Measurements from ENCODE around the gene PCNX4.
"Not testable (repeated sequence)": the region's sequence is repeated elsewhere in the genome, so short reads cannot be mapped to it uniquely, and the experiment has no call there.

Gene PCNX4

GRCh38 chr14:60091550-60092525 is at the start of gene PCNX4:
TSS of gene PCNX4 (plus strand) at chr14:60091923. CDS start at chr14:60107639, 15,716 bp downstream.
- DNase-seq (ENCODE audit: low read depth) = peak; percentile 92

GRCh38 chr14:60047976-60048375 is 43.7 kb upstream of the PCNX4 start:
- DNase-seq (ENCODE audit: low read depth) = not testable (repeated sequence)

DNA sequence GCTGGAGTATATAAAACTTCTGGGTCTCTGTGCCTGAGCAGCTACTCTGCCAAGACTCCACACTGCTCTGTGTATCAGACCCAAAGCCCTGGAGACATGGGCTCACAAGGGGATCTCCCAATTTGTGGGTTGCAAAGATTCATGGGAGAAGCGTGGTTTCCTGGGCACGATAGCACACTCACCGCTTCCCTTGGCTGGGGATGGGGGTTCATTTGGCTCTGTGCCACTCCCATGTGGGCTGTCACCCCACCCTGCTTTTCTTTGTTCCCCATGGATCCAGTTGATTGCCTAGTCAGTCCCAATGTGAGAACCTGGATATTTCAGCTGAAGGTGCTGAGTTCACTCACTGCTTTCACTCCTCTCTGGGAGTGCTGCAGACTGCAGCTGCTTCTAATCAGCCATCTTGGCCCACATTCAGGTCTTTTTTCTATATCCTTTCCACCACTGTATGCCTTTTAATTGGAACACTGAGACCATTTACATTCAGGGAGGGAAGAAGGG is 40.0 kb upstream of the PCNX4 start:
- DNase-seq (ENCODE audit: low read depth) = no peak

DNA sequence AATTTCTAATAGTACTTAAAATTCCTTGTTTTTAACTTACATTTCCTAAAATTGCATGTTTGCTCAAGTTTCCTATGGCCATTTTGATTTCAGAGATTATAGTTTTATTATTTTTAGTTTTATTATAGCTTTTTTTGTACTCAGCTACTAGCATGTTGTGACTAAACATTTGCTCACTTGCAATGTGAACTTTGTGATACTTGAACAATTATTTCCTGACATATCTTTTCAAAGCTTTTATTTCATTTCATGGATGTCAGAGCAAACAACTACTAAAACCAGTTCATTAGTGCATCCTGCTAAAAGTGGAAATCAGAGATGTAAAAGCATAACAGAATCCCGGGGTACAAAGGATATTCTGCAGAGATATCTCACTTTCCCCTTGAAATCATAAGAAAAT is 33.6 kb upstream of the PCNX4 start:
- no peak for DNase-seq (ENCODE audit: low read depth)

DNA sequence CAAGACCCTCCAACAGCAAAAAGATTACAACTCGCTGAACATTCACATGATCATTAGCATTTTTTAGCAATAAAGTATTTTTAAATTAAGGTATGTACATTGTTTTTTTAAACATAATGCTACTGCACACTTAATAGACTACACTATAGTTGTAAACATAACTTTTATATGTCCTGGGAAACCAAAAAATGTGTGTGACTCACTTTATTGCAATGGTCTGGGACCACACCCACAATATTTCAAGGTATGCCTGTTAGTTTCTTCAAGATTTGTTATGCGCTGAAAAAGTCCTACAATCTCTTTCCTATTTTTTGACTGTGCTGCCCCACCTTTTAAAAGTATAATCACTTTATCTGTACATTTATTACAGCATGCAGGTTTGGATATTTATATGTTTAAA is 30.4 kb upstream of the PCNX4 start:
- no peak for DNase-seq (ENCODE audit: low read depth)

GRCh38 chr14:60064491-60065072 is 27.1 kb upstream of the PCNX4 start:
- no peak for DNase-seq (ENCODE audit: low read depth)

DNA sequence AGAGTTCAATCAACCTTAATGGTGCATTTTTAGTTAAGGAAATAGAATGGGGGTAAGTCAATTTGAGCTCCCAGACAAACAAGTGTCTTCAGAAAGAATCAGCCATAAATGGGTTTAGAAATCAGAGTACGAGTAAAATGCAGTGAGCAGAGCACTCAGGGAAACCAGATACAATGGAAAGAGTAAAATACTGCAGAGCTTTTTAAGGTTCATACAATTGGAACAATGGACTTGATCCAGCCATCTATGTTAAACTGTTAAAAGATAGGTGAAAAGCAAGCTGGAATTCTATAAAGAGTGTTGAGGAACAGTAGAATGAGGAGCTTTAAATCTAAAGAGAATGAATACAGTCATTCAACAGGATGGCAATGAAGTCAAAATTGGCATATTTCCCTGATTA is 23.8 kb upstream of the PCNX4 start:
- DNase-seq (ENCODE audit: low read depth) = no peak

DNA sequence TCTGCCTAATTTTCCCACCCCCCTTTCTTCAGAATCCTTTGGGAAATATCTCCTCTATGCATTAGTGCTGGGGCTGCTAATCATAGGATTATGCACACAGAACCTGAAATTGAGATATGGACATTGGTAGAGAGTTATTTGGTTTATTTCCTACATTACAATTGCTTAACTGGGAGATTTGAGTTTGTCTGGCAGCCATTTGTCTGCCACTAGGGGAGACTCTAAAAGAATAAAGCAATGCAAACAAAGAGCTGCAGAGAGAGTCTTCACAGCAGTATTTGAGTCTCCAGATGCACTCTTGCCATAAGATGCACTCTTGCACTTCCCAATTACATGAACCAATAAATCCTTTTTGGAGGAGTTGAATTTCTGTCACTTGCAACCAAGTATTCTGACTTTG is 12.0 kb upstream of the PCNX4 start:
- DNase-seq (ENCODE audit: low read depth) = no peak

GRCh38 chr14:60085085-60085484 is 6.6 kb upstream of the PCNX4 start:
- no peak for DNase-seq (ENCODE audit: low read depth)

GRCh38 chr14:60085693-60086092 is 6.0 kb upstream of the PCNX4 start:
- DNase-seq (ENCODE audit: low read depth) = no peak

DNA sequence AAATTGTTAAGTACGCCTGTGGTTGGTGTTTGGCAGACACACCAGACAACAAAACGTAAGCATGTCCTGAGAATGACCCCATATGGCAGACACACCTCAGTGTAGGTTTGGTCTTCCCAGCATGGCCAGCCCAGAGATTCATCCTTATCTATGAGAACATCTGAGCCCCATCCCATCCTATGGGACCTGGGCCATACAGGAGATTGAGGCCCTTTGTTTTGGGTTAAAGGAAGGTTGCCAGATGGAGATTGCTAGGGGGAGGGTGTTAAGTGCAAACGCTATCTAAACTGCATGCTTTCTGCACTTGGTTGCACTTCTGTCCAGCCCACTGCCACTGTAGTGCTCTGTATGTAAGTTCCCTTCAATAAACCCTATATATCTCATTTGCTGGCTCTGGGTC is 4.1 kb upstream of the PCNX4 start:
- no peak for DNase-seq (ENCODE audit: low read depth)

DNA sequence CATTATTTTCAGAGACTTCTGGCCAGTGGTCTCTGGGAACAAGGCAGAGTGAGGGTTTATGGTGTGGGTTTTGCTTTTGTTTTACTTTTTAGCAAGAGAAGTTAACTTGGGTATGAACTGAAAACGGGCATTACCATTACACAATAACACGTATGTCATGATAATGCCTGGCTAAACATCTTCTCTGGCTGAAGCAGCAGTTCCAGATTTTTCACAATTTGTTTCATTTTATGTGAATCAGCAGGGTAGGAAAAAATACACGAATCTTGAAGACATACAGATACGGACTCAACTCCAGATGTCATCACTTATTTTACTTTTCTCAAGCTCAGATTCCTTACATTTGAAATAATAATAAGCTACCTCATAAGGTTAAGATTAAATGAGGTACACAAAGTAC is 2.5 kb upstream of the PCNX4 start:
- no peak for DNase-seq (ENCODE audit: low read depth)

DNA sequence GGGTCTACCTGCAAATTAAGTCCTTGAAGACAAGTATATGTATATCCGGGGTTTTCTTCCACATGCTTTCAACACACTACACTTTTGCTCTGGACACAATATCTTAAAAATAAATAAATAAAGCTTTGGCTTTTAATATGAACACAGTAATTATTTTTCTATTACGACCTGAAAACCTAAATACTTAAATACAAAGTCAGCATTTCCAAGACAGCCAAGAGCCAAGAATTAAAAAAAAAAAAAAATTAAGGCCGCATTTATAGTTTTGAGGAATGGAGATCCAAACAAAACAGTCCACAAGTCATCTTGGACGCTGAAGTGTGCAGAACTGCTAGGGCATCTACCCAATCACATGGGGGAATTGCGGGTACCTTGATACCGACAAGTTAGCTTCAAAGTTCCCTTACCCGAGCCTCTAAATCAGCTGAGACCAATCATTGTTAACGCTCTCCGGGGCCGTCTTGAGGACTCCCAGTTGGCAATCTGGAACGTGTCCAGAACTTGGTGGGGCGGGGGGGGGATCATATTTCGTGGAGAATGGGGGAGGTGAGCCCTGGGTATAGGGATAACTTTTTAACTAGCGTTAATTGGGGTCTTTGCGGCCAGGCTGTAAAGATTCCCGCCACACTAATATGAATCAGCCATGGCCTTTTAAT is 731 bp upstream of the PCNX4 start:
- DNase-seq (ENCODE audit: low read depth) = no peak

DNA sequence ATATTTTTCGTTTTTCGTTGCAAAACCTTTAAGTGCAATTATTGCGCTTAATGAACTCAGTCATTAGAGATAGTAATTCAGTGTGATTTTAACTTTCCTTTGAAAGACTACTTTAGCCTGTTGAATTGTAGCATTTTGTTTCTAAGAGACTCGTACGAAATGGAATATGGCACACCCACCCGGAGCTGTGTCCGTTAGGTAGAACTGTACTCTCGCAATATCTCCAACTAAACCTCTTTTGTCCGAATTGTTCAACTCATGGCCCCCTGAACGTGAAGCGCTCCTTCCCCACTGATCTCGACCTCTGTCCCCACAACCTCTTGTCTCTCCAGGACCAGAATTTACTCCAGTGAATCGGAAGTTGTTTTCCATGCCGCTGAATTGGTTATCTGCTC is 800 bp downstream of the PCNX4 start:
- DNase-seq (ENCODE audit: low read depth) = no peak

DNA sequence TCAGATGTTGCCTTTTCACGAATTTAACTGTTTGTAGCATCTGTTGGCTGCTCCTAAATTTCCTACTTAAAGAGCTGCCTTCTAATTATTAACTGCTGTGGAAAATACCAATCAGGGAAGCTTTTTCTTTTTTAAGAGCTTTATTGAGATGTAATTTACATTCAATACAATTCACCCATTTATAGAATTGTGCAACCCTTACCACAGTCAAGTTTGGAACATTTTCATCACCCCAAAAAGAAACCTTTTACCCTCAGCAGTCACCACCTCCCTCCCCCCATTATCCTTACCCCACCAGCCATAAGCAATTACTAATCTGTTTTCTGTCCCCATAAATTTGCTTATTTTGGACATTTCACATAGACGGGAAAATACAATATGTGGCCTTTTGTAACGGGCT is 1.4 kb downstream of the PCNX4 start:
- DNase-seq (ENCODE audit: low read depth) = no peak

DNA sequence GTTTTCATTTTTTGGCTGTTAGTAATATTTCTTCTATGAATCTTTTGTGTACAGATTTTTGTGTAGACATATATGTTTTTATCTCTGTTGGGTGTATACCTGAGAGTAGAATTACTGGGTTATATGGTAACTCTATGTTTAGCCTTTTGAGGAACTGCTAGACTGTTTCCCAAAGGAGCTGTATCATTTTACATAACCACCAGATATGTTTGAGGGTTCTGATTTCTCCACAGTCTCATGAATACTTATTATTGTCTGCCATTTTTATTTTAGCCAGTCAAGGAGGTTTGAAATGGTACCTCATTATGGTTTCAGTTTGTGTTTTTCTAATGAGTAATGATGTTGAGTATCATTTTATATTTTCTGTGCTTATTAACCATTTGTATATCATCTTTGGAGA is 1.9 kb downstream of the PCNX4 start:
- DNase-seq (ENCODE audit: low read depth) = no peak

DNA sequence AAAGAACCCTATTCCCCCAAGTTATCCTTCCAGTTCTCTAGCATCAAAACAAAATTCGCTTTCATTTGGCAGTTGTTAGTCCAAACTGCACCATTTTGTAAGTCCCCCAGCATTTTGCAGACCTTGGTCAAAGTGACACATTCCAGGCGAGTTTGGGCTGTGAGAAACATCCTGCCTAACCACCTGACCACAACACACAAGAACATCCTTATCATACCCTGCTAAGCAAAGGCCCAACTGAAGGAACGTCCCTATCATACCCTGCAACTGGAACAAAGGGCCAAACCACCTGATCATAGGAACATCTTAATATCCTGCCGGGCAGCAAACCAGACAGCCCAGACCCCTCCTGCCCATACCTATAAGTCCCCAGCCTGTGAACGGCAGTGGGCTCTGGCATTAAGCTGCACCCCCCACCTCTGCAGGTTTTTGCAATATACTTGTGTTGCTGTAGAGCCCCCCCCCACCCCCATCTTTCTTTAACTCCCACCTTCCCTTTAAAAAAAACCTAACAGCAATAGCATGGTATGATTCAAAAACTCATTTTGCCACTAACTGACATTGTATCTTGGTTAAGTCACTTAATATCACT is 2.7 kb downstream of the PCNX4 start:
- DNase-seq (ENCODE audit: low read depth) = no peak

DNA sequence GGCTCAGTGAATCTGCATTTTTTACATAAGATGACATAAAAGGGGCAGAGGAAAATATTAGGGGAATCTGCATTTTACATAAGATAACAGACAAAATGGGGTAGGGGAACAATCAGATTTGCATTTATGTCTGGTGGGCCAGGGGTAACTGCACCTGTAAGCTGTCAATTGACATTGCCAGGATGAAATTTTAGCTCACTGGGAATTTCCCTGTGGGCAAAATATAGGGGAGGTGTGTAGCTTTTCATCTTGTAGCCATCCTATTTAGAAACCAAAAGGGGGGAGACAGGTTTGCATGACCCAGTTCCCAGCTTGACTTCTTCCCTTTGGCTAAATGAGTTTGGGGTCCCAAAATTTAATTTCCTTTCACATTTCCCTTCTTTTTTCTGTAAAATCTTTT is 3.5 kb downstream of the PCNX4 start:
- no peak for DNase-seq (ENCODE audit: low read depth)

DNA sequence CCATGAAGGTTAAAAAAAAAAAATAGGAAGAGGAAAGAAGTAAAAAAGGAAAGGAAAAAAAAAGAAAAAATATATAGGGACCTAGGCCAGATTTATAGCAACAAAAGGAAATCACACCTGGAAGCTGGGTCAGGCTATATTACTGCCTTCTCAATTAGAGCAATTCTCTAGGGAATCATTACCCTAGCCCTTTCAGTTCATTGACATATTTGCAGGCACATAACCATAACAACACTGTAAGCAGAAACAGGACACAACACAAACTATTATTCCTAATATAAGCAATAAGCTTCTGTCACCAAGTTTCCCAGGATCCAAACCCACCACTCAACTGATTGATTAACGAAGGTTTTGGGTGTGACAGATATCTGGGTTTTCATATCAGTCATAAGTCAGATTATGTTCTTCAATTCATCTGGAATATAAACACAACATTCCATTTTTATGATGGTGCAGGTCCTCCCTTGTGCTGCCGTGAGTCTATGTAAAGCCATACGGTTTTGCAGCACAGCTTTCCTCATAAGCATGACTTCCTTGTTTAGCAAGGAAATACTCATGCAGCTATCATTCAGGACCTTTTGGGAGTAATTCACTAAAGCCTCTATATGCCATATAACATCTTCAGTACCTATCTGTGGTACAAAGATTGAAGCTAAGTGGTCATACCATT is 4.2 kb downstream of the PCNX4 start:
- DNase-seq (ENCODE audit: low read depth) = no peak

DNA sequence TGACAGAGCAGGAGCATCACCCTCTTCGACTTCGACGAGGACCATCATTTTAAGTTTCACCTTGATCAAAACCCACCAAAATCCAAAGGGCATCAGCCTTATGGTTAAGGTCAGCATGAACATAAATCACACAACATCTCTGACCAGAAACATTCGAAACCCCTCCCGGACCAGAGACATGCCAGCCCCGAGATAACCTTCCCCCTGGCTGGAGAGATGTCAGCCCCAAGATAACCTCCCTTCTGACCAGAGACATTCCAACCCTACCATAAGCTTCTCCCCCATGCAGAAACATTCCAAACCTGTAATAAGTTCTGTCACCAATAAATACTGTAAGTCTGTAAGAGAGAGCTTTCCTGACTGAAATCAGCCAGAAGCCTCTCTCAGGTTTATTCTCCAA is 6.3 kb downstream of the PCNX4 start:
- DNase-seq (ENCODE audit: low read depth) = no peak

DNA sequence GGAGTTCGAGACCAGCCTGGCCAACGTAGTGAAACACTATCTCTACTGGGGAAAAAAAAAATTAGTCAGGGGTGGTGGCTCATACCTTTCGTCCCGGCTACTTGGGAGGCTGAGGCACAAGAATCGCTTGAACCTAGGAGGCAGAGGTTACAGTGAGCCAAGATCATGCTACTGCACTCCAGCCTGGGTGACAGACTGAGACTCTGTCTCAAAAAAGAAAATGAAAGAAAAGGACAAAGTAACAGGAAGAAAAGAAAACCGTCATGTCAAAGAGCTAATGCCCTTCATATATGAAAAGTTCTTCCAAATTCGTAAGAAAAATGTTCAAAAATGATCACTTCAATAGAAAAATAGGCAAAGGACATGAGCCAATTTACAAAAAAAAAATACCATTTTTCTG is 8.1 kb downstream of the PCNX4 start:
- DNase-seq (ENCODE audit: low read depth) = not testable (repeated sequence)

GRCh38 chr14:60101786-60102185 is 10.1 kb downstream of the PCNX4 start:
- DNase-seq (ENCODE audit: low read depth) = no peak
